Mesothelial cell of epicardium (in vitro differentiated cells): Measurements from ENCODE around the gene BCL2L2. TPM values are rescaled to one million over a fixed set of nuclear protein-coding genes. Genes with fewer than 3 reads are reported as not detected.

Source experiments
- DNase-seq, 2 experiments: peaks; one replicate each; pipeline ENCODE4 v3.0.0; 2021; ENCODE audit warnings: low spot score in 2 of 2; ENCODE audit not compliant: unreplicated experiment in 2 of 2
- H3K27ac Mint-ChIP-seq: 2 replicates; pipeline ENCODE4 v1.8.0; 2021; ENCODE audit warnings: mixed read lengths
- H3K27me3 Mint-ChIP-seq: 2 replicates; pipeline ENCODE4 v1.8.0; 2021; ENCODE audit warnings: low read depth, mixed read lengths
- H3K36me3 Mint-ChIP-seq: 2 replicates; pipeline ENCODE4 v1.8.0; 2021; ENCODE audit warnings: mixed read lengths
- H3K4me1 Mint-ChIP-seq: 2 replicates; pipeline ENCODE4 v1.8.0; 2021; ENCODE audit warnings: mixed read lengths
- H3K4me3 Mint-ChIP-seq: 2 replicates; pipeline ENCODE4 v1.8.0; 2021; ENCODE audit warnings: mild to moderate bottlenecking, moderate library complexity, mixed read lengths
- H3K9me3 Mint-ChIP-seq: 2 replicates; pipeline ENCODE4 v1.8.0; 2021; ENCODE audit warnings: mixed read lengths
- CTCF ChIP-seq: fragments of 200-600 bp; sonication (generic); IDR thresholded peaks from one replicate; pipeline ENCODE4 v1.5.0; 2021; ENCODE audit warnings: antibody characterized with exemption; ENCODE audit not compliant: unreplicated experiment
- total RNA-seq: library from RNA; stranded (reverse); gene quantifications from 3 replicates; pipeline ENCODE4 v1.2.1, GENCODE V29; 2021

The BCL2L2 gene
- total RNA-seq, 1 donor from 2014 or later = 27.9 TPM

- Mint-ChIP-seq H3K4me1 (peaks cover 24% of the 10 kb centered on the region), H3K4me3 (no peak overlapping the region), H3K27me3 (peaks cover 16% of the 10 kb centered on the region)
These were observed 8.9 kb upstream of the BCL2L2 start for GRCh38 chr14:23297611-23298277.

GRCh38 chr14:23299211-23299957, 7.2 kb upstream of the BCL2L2 start:
- Mint-ChIP-seq H3K36me3 (no peaks in the 10 kb centered on the region), H3K4me1 (peaks cover 24% of the 10 kb centered on the region), H3K4me3 (peak overlapping the region; percentile 33), H3K27ac (peak overlapping the region; percentile 88), H3K27me3 (peaks cover 4% of the 10 kb centered on the region), H3K9me3 (no peaks in the 10 kb centered on the region)
- no peak for TF ChIP-seq CTCF
- DNase-seq = no peak

More at GRCh38 chr14:23297611-23298277, 8.9 kb upstream of the BCL2L2 start:
- Mint-ChIP-seq H3K9me3 (no peaks in the 10 kb centered on the region), H3K27ac (no peak overlapping the region), H3K36me3 (no peaks in the 10 kb centered on the region)
- no peak for TF ChIP-seq CTCF
- DNase-seq = no peak

- peak overlapping the region; percentile 99 for H3K27ac Mint-ChIP-seq
These were observed 6.5 kb upstream of the BCL2L2 start for GRCh38 chr14:23299986-23300686.

GRCh38 chr14:23300687-23301223, 5.9 kb upstream of the BCL2L2 start:
- TF ChIP-seq CTCF = no peak
- Mint-ChIP-seq H3K27me3 (no peaks in the 10 kb centered on the region), H3K4me3 (peak overlapping the region; percentile 91), H3K9me3 (no peaks in the 10 kb centered on the region), H3K36me3 (no peaks in the 10 kb centered on the region), H3K27ac (peak overlapping the region; percentile 99), H3K4me1 (peaks cover 22% of the 10 kb centered on the region)
- DNase-seq = no peak

More at GRCh38 chr14:23299986-23300686, 6.5 kb upstream of the BCL2L2 start:
- Mint-ChIP-seq H3K4me1 (peaks cover 21% of the 10 kb centered on the region), H3K9me3 (no peaks in the 10 kb centered on the region), H3K4me3 (peak overlapping the region; percentile 91), H3K36me3 (no peaks in the 10 kb centered on the region), H3K27me3 (peaks cover 1% of the 10 kb centered on the region)
- no peak for DNase-seq
- TF ChIP-seq CTCF = no peak

GRCh38 chr14:23301288-23301968, 5.2 kb upstream of the BCL2L2 start:
- Mint-ChIP-seq H3K4me1 (peaks cover 27% of the 10 kb centered on the region), H3K27ac (peak overlapping the region; percentile 99), H3K4me3 (peak overlapping the region; percentile 91), H3K36me3 (no peaks in the 10 kb centered on the region), H3K9me3 (no peaks in the 10 kb centered on the region), H3K27me3 (no peaks in the 10 kb centered on the region)
- DNase-seq = peak; percentile 97 to 98
- TF ChIP-seq CTCF = peak; percentile 42
